HG03575 (cell line): ENCODE results near the gene TDRD1.

Source experiments
- ATAC-seq: cut with Tn5 transposase; IDR thresholded peaks from one replicate; pipeline ENCODE4 v1.9.1; 2021; ENCODE audit not compliant: unreplicated experiment, insufficient number of reproducible peaks, low FRiP score; ENCODE audit errors: extremely low read depth

TDRD1 gene

DNA sequence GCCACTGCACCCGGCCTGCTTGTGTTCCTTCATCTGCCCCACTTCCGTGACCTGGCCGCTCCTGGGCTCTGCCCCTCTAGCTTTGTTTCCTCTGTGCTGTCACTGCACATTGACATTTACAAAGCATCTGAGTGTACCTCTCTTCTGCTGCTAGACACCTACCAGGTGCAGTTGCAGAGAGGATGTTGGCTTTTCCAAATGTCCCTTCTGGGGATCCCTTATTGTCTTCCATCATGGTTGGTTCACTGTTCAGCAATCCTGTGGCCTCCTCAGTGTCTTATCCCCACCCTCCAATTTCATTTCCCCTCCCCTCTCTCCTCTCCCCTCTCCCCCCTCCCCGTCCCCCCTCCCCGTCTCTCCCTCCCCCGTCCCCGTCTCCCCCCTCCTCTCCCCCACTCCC lies 73.7 kb downstream of the TDRD1 start:
- no peak for ATAC-seq

DNA sequence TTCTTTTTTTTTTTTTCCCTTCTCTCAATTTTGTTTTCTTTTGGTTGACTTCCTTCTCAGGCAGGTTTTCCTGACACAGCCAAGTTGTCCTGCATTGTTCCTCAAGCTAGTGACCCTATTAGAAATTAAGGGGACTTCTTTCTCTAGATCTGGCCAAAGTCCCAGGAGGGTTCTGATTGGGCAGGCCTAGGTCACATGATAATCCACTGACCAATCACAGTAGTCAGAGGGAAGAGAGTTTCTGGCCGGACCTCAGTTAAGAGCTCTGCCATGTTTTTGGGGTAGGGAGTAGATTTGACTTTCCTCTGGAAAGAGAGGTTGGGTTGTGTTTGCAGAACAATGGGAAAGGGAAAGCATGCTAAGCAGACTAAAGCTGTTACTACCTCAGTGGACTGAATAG lies 76.1 kb downstream of the TDRD1 start:
- ATAC-seq = no peak

DNA sequence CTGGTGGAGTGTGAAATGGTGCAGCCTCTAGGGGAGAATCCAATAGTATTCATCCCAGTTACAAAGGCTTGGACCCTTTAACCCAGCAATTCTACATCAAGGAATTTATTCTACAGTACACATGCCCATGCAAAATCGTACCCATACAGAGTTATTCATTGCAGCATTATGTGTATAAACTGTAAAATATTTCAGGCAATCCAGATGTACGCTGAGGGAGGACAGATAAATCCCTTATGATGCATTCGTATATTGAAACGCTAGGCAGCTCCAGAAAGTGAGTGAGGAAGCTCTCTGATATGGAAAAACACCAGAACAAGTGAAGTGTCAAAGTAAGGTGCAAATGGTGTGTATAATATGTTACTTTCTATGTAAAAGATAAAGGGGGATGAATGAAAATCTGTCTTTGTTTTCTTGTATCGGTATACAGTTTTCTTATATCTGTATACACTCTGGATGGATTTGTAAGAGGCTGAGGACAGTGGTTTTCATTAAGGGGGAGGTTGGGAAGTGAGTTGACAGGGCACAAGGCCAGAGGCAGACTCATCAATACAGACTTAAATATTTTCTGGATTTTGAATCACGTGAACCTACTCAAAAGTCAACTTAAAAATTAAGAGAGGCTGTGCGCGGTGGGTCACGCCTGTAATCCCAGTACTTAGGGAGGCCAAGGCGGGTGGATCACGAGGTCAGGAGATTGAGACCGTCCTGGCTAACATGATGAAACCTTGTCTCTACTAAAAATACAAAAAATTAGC lies 77.0 kb downstream of the TDRD1 start:
- ATAC-seq = no peak

DNA sequence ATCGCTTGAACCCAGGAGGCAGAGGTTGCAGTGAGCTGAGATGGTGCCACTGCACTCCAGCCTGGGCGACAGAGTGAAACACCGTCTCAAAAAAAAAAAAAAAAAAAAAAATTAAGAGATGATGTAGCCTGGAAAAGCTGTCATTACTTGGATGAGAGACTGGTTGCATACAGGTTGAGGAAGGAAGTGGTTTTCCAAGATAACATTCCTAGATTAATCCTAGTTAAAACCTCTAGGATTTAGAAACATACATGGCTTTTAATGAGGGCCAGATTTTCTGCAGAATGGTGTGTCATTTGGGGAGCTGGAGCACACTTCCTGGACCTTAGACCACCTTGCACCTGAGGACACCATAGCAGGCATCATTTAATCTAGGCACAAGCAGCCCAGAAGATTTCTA lies 77.7 kb downstream of the TDRD1 start:
- no peak for ATAC-seq

DNA sequence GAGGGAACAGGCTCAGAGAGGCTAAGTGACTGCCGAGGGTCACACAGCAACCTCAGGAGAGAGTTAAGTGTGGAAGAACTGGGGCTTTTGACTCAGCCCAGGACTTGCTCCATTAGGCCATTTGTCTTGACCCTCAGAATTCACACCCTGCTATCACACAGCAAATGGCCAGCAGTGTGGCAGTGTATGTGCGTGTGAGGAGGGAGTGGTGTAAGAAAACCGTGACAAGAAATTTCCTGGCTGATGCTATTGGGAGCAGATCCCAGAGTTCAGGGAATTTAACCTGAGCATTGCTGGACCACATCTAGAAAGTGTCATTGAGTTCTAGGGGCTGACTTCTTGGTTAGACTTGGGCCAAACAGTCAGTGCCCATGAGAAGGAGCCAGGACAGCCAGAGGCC lies 78.3 kb downstream of the TDRD1 start:
- no peak for ATAC-seq

DNA sequence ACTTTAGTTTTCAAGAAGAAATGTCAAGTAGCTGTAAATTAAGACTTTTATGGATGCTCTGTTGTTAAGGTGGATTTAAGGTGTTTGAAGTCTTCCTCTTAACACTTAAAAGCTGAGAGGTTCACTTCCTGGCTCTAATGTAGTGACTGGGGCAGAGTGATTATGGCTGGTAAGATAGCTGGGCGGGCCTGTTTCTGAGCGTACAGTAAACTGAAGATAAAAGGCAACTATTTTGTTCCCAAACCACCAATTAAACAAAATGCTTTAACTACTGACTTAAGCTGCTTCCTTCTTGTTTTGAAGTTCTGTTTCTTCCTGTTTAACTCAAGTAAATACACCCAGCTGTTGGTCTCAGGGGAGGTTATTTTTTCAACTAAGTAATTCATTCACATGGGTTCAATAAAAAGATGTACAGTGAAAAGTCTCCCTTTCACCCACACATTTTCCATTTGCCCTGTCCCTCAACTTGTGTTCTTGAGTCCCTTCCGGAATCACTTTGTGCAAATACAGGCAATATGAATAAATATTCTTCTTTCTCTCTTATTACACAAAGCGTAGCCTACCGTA lies 79.2 kb downstream of the TDRD1 start:
- no peak for ATAC-seq

DNA sequence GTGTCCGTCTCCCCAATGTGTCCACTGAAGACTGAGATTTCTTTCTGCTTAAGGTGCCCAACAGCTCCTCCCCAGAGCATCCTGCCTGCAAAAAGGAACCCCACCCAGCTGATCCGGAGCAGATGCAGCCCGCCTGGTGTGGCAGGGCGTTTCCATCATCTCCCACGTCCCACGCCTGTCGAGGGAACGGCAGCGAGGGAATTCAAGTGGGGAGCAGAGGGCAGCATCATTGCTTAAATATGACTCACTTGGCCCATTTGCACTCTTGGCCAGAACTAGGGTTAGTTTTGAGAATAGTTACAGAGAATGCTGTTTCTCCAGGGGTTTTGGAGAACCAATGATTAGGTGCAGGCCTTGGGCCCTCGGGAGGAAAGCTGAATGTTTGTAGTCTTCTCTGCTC lies 80.7 kb downstream of the TDRD1 start:
- no peak for ATAC-seq

DNA sequence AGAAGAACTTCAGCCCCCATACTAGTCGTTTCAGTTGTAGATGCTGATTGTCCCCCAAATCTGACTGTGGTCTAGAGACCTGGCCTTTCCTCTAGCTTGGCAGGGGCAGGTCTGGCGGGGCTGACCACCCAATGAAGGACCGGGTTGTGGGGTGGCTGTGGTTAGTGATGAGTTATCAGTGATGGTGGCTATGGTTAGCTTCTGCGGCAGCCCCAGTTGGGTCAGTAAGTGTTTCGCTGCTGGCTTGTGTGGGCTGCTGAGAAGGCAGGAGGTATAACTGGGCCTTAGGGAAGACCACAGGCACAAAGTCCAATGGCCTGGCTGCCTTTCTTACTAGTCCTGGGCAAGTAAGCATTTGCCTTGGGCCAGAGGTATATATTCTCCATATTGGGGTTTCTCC lies 81.2 kb downstream of the TDRD1 start:
- ATAC-seq = no peak

DNA sequence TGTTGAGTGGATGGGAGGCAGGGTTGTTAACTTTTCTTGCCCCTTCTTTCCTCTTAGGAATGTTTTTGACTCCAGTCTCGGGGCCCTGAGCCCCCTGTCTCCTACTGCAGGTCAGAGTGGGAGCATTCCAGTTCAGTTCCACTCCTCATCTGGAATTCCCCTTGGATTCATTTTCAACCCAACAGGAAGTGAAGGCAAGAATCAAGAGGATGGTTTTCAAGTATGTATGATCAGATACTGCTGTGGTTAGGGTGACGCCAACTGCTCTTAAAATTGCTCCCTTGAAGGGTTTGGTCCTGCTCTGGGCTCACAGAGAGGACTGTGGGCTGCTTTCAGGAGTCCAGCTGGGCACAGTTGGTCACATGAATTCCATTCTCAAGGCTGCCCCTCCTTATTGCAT lies 81.9 kb downstream of the TDRD1 start:
- ATAC-seq = no peak

DNA sequence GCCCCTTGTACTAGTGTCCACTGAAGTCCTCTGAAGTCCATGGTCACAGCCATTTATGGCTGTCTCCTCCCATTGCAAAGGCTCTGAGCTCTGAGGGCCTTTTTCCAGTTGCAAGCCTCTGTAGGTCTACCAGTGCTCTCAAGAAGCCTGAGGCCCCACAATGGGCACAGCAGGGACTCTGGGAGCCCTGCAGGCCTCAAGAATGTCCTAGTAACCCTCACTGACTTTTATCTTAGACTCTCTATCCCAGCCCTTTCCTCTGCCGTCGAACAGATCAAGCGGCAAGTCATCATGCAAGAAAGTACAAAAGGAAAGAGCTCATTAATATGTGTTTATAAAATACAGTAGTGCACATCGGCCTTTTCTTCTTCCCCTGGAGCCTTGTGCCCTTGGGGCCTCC lies 83.3 kb downstream of the TDRD1 start:
- no peak for ATAC-seq

DNA sequence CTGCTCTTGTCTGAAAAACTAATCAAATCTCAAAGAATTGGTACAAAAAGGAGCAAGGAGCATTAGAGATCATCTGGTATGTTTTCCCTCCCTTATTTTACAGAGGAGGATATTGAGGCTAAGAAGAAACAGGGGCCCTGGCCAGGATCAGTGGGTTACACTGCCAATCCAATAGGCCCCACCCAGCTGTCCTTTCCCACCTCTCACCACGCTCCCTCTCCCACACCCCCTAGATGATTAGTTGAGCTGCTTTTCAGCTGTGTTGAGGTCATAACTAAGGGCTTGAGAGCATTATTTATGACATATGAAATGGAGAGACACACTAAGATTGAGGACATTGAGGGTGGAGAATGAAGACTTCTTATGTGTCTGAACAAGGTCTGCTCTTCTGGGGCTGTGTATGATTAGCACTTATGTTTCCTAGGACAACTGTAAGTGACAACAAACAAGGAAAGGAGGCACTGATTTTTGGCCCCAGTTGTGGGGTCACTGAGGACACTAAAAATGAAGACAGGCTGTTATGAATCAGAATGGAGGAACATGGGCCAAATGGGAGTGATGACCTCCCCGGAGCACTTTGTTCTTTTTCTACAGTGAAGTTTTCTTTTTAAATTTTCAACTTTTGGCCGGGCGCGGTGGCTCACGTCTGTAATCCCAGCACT lies 86.4 kb downstream of the TDRD1 start:
- no peak for ATAC-seq

DNA sequence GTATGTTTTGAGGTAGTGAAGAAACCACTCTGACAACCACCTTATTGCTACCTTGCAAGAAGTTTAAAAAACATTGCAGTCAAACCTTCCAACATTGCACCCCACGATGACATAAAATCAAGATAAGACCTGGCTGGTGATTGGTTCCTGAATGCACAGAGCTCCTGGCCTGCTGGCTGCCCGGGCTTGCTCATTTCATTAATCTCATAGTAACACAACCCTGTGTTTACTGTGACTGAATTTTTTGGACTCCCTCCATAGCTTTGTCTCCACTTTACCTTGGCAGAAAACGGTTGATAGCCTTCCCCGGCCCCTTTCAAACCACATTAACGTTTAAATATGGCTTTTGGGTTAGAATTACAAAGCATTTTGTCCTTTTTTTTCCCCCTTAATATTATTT lies 87.4 kb downstream of the TDRD1 start:
- no peak for ATAC-seq

DNA sequence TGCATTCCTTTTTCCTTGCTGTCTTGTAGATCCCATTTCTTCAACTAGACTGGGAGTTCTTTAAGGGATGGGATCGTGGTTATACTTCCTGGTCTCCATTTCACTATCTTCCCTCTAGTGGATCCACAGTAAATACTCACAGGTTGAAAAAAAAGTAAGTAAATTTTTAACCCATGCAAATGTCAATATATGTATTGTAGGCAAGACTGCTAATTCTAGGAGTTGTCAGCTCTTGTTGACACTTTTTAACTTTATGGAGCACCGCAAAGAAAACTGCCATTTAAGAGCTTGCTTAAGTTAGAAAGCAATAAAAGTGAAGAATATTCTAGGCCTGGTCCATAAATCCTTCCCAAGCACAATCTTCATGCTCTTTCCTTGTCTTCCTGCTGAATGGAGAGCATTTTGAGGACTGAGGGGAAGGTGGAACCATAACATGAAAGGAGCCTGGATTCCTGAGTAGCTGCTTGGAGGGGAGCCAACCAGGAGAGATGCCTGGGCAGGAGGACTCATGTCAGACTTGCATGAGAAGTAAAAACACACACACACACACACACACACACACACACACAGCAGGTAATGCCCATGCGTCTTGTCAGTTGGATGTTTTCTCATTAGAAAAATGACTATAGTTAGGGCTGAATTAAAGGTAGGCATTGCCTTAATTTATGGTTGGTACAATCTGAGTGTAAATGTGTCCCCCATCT lies 92.1 kb downstream of the TDRD1 start:
- no peak for ATAC-seq

DNA sequence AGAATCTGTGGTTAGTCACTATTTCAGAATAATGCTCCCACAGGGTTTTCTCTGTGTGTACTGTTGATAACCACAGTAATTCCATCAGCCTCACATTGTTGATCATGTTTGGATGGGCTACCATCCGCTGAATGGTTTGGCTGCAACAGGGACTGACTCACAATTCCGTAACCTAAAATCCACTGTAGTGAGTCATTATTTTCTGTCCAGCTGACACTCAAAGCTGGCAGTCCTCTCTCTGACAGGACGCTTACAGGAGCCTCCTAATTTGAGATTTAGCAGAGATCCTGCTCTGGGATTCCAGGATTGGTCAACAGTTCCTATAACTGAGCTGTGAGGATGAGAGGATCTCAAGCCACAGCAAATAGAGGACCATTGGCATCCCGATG lies 92.6 kb downstream of the TDRD1 start:
- no peak for ATAC-seq

DNA sequence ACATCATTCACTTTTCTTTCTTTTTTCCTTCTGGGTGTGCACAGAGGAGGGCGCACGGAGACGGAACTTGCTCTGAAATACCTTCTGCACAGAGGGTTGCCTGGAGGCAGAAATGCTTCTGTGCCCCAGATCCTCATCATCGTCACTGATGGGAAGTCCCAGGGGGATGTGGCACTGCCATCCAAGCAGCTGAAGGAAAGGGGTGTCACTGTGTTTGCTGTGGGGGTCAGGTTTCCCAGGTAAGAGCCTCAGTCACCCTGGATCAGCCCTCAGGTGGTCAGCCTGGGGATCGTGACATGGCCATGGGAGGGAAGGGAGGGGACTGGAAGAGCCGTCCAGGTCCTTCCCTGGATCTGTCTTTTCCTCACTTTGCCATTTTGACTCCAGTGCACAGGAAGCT lies 93.5 kb downstream of the TDRD1 start:
- ATAC-seq = no peak

DNA sequence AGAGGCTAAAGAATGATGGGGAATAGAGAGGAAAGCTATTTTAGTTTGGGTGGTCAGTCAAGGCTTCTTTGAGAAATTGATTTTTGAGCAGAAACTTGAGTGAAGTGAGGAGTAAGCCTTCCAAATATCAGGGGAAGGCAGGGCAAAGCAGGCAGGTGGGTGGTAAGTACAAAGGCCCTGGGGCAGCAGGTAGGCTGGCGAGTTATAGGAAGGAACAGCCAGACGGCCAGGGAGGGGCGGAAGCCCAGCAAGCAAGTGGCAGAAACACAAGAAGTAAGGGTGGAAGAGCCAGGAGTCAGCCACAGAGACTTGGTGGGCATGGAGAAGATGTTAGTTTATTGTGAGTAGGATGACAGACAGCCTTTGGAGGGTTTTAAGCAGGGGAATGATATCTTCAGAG lies 94.8 kb downstream of the TDRD1 start:
- ATAC-seq = no peak

DNA sequence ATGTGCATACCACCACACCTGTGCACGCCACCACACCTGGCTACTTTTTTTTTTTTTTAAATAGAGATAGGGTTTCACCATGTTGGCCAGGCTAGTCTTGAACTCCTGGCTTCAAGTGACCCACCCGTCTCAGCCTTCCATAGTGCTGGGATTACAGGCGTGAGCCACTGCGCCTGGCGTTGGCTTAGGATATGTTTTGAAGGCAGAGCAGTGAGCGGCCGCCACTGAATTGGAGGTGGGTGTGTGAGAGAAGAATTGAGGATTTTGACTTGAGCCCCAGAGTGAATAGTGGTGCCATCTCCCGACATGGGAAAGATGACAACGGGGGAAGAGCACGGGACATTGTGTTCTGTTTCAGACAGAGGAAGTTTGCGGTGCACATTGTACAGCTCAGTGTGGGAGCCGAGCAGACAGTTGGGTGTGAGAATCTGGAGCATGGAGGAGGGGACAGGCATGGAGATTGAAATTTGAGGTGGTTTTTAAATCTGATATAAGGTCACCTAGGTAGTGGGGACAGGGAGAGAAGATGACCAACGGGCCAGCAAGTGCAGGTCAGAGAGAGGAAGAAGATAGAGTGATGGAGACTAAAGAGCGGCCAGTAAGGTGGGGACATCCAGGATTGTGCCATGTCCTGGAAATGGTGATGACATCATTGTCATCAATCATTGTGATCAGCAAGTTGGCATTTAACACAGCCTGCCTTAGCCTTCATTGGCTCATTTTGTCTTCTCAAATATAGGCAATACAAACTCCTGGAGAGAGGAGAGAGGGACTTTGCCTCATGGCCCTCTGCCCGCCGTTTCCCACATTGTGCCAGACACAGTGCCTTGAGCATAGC lies 95.7 kb downstream of the TDRD1 start:
- ATAC-seq = no peak

DNA sequence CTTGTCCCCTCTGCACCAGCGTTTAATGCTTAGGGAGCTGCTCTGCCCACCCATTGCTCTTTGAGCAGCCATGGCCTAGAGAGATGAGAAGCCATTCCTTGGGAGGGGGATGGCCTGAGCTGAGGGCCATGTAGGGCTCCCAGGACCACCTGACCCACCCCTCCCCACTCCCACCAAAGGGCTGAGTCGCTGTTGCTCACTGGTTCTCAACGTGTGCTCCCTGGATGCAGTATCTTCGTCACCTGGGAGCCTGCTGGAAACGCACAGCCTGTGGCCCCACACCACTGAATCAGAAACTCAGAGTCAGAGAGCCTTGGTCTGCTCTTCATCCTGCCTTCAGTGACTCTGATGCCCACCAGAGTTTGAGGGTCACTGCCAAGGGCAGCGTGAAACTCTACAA lies 96.9 kb downstream of the TDRD1 start:
- ATAC-seq = no peak

DNA sequence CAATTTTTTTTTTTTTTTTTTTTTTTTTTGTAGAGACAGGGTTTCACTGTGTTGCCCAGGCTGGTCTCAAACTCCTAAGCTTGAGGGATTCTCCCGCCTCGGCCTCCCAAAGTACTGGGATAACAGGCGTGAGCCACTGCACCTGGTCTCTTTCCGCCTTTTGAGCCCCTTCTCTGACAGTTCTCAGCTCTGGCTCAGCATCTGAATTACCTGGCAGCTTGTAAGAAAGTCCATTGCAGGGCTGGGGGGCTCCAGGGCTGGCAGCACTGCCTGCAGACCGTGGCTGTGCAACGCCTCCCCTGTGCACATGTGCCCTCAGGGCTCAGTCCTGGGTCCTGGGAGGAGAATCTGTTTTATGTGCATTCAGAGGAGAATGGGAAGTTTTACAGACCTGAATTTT lies 97.5 kb downstream of the TDRD1 start:
- ATAC-seq = no peak
